Dendritic cell treated with granulocyte-macrophage colony-stimulating factor and Interleukin-4, amounts not matched to agents 40 ng/mL and 50 ng/mL, for 4 days (primary cell): ENCODE measurements around the gene FLRT2.

ENCODE experiments used
- H3K27ac Mint-ChIP-seq: one replicate; pipeline ENCODE4 v1.8.0; 2022; ENCODE audit warnings: mild to moderate bottlenecking, mixed read lengths
- H3K27me3 Mint-ChIP-seq: one replicate; pipeline ENCODE4 v1.8.0; 2022; ENCODE audit warnings: mild to moderate bottlenecking, mixed read lengths
- H3K36me3 Mint-ChIP-seq: one replicate; pipeline ENCODE4 v1.8.0; 2022; ENCODE audit warnings: low read depth, mixed read lengths
- H3K4me1 Mint-ChIP-seq: one replicate; pipeline ENCODE4 v1.8.0; 2022; ENCODE audit warnings: low read depth, mixed read lengths
- H3K4me3 Mint-ChIP-seq: one replicate; pipeline ENCODE4 v1.8.0; 2022; ENCODE audit warnings: mild to moderate bottlenecking, moderate library complexity, mixed read lengths
- H3K9me3 Mint-ChIP-seq: one replicate; pipeline ENCODE4 v1.8.0; 2022; ENCODE audit warnings: mixed read lengths
- intact Hi-C: fragments of 100-400 bp; cut with micrococcal nuclease; formaldehyde crosslinking; loops from one replicate; pipeline ENCODE4 v1.15.0; 2022

Gene FLRT2

DNA sequence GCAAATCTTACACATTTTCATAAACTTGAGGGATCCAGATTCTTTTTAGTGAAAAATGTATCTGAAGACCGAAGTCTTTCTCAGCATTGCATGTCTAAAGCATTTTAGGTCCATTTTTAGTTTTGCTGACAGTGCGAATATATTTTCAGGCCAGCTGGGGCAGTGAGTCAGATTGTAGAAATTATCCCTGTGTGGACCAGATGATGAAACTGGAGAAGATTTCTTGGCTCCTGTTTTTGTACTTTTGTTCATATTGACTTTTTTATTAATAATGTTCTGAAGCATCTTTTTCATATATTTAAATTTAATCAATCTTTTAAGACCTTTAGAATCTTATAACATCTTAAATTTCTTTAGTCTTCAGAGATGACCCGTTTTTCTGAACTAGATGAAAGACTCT is 173.1 kb downstream of the FLRT2 start:
- H3K27ac Mint-ChIP-seq: no peak overlapping the region
- peaks cover 9% of the 10 kb centered on the region for H3K9me3 Mint-ChIP-seq
- H3K27me3 Mint-ChIP-seq: peaks cover 1% of the 10 kb centered on the region
- no peaks in the 10 kb centered on the region for H3K36me3 Mint-ChIP-seq
- no peak overlapping the region for H3K4me3 Mint-ChIP-seq
- H3K4me1 Mint-ChIP-seq: no peaks in the 10 kb centered on the region
- intact Hi-C loops: no loop called here
